ENCODE results near the gene XRCC2. TPM values are rescaled to one million over a fixed set of nuclear protein-coding genes. Genes with fewer than 3 reads are reported as not detected.

The XRCC2 gene
- total RNA-seq, 1 experiment from 2014 or later: 45.0 TPM

DNA sequence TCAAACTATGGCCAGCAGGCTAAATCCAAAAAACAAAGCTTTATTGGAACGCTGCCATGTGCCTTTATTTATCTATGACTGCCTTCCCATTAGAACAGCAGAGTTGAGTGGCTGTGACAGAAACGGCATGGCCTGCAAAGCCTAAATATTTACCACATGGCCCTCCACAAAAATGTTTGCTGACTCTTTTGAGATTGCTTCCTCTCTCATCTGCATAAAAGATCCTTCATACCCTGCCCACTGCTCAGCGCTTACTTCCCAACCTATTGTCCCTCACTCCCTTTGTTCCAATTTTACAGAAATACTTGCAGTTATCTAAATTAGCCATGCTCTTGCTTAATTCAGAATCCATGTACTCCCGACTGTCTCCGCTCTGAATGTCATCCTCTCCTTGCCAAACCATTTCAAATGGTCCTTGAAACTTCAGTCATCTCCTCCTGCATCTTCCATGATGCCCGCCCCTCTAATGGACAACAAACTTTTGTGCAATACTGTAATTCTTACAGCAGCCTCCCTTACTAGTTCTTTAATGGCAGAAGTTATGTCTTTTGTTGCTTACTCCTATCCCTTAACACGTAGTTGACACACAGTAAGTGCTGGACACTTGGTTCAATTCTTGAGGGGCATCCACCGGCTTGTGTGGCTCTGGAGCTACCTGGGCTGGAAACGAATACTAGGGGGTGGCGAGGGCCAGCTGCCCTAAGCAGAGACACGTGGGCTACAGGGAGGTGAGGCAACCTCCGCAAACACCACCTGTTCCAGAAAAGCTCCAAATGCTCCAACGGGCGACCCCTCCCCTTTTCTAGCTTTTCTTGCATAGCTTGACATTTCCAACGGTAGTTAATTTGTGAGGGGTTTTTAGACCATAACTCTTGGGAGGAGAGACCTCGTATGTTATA is 832 bp downstream of the XRCC2 start:
- peak; percentile 64 to 79 for DNase-seq

GRCh38 chr7:152673897-152674296 is 2.0 kb downstream of the XRCC2 start:
- Histone ChIP-seq H3K27me3 (no peaks in the 10 kb centered on the region), H3K4me1 (no peaks in the 10 kb centered on the region), H3K4me3 (no peak overlapping the region), H3K9me3 (replicated peaks) (no peaks in the 10 kb centered on the region), H3K36me3 (peaks cover 43% of the 10 kb centered on the region), H3K27ac (no peak overlapping the region)
- no peak for DNase-seq

More for the DNA sequence above, 832 bp downstream of the XRCC2 start:
- no peaks in the 10 kb centered on the region for H3K27me3 ChIP-seq
- H3K4me1 ChIP-seq: no peaks in the 10 kb centered on the region
- H3K27ac ChIP-seq: peak overlapping the region; percentile 90
- H3K4me3 ChIP-seq: peak overlapping the region; percentile 84
- H3K36me3 ChIP-seq: peaks cover 32% of the 10 kb centered on the region
- no peaks in the 10 kb centered on the region for H3K9me3 ChIP-seq (replicated peaks)

GRCh38 chr7:152672626-152673025 is 3.3 kb downstream of the XRCC2 start:
- Histone ChIP-seq H3K36me3 (peaks cover 55% of the 10 kb centered on the region), H3K27me3 (no peaks in the 10 kb centered on the region), H3K27ac (no peak overlapping the region), H3K4me3 (no peak overlapping the region), H3K9me3 (replicated peaks) (no peaks in the 10 kb centered on the region), H3K4me1 (no peaks in the 10 kb centered on the region)
- DNase-seq: no peak

GRCh38 chr7:152669758-152670157 is 6.2 kb downstream of the XRCC2 start:
- no peak overlapping the region for H3K27ac ChIP-seq
- H3K27me3 ChIP-seq: no peaks in the 10 kb centered on the region
- H3K4me3 ChIP-seq: no peak overlapping the region
- no peak for DNase-seq
- H3K9me3 ChIP-seq (replicated peaks): no peaks in the 10 kb centered on the region
- H3K4me1 ChIP-seq: no peaks in the 10 kb centered on the region
- H3K36me3 ChIP-seq: peaks cover 73% of the 10 kb centered on the region

GRCh38 chr7:152668975-152669374 is 7.0 kb downstream of the XRCC2 start:
- H3K4me1 ChIP-seq: no peaks in the 10 kb centered on the region
- peaks cover 72% of the 10 kb centered on the region for H3K36me3 ChIP-seq
- no peak overlapping the region for H3K27ac ChIP-seq
- DNase-seq: no peak
- H3K9me3 ChIP-seq (replicated peaks): no peaks in the 10 kb centered on the region
- H3K27me3 ChIP-seq: no peaks in the 10 kb centered on the region
- no peak overlapping the region for H3K4me3 ChIP-seq

DNA sequence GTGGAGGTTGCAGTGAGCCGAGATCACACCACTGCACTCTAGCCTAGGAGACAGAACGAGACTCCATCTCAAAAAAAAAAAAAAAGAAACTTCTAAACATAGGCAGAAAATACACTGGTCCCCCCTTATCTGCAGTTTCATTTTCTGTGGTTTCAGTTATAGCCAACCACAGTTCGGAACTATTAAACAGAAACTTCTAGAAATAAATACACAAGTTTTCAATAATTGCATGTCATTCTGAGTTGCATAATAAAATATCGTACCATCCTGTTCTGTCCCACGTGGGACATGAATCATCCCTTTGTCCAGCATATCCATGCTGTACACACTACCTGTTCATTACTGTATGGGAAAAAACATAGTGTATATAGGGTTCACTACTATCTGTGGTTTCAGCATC is 8.0 kb downstream of the XRCC2 start:
- Histone ChIP-seq H3K4me3 (no peak overlapping the region), H3K27me3 (no peaks in the 10 kb centered on the region), H3K27ac (no peak overlapping the region), H3K9me3 (replicated peaks) (no peaks in the 10 kb centered on the region), H3K4me1 (no peaks in the 10 kb centered on the region), H3K36me3 (peaks cover 63% of the 10 kb centered on the region)
- DNase-seq: no peak

GRCh38 chr7:152666078-152666477 is 9.9 kb downstream of the XRCC2 start:
- Histone ChIP-seq H3K9me3 (replicated peaks) (no peaks in the 10 kb centered on the region), H3K27me3 (no peaks in the 10 kb centered on the region), H3K27ac (no peak overlapping the region), H3K4me1 (no peaks in the 10 kb centered on the region), H3K4me3 (no peak overlapping the region), H3K36me3 (peaks cover 52% of the 10 kb centered on the region)
- DNase-seq: no peak

- Histone ChIP-seq H3K27ac (no peak overlapping the region), H3K27me3 (no peaks in the 10 kb centered on the region), H3K4me1 (no peaks in the 10 kb centered on the region), H3K36me3 (peaks cover 53% of the 10 kb centered on the region), H3K4me3 (no peak overlapping the region), H3K9me3 (replicated peaks) (no peaks in the 10 kb centered on the region)
- no peak for DNase-seq
These were observed 11.3 kb downstream of the XRCC2 start for GRCh38 chr7:152664636-152665035.

DNA sequence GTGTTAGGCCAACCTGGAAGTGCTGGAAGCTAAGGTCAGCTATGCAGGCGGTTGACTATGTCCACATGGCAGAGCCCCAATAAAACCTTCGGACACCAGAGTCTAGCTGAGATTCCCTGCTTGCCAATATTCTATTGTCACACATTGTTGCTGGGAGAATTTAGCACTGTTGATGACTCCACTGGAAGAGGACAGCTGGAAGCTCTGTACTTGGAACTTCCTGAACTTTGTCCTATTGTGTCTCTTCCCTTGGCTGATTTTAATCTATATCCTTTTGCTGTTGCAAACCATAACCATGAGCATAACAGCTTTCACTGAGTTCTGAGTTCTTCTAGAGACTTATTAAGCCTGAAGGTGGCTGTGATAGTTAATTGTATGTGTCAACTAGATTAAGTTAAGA is 12.0 kb downstream of the XRCC2 start:
- no peak for DNase-seq
- Histone ChIP-seq H3K4me1 (no peaks in the 10 kb centered on the region), H3K36me3 (peaks cover 53% of the 10 kb centered on the region), H3K27ac (no peak overlapping the region), H3K4me3 (no peak overlapping the region), H3K27me3 (no peaks in the 10 kb centered on the region), H3K9me3 (replicated peaks) (no peaks in the 10 kb centered on the region)

DNA sequence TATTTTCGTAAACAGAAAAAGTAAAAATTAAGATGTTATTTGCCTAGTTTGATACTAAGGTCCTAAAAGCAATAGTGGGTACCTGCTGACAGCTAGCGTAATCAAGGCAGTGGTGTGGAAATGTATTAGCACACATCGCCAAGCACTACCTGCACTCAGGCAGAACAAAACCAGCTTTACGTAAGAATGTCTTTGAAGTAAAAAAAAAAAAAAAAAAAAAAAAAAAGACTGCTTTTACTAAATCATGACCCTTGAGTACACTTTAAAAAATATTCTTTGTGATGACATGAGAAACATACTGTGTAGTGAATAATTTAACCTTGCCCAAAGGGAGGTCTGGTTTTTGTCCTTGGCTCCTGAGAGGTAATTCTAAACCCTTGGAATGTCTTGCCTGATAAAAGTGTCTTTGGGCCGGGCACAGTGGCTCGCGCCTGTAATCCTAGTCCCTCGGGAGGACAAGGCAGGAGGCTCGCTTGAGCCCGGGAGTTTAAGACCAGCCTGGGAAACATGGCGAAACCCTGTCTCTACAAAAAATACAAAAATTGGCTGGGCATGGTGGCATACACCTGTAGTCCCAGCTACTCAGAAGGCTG is 12.7 kb downstream of the XRCC2 start:
- Histone ChIP-seq H3K4me1 (no peaks in the 10 kb centered on the region), H3K4me3 (no peak overlapping the region), H3K9me3 (replicated peaks) (no peaks in the 10 kb centered on the region), H3K36me3 (peaks cover 53% of the 10 kb centered on the region), H3K27ac (no peak overlapping the region), H3K27me3 (no peaks in the 10 kb centered on the region)
- DNase-seq: no peak

- DNase-seq: no peak
- Histone ChIP-seq H3K9me3 (replicated peaks) (no peaks in the 10 kb centered on the region), H3K27me3 (no peaks in the 10 kb centered on the region), H3K27ac (no peak overlapping the region), H3K36me3 (peaks cover 44% of the 10 kb centered on the region), H3K4me1 (no peaks in the 10 kb centered on the region), H3K4me3 (no peak overlapping the region)
These were observed 14.5 kb downstream of the XRCC2 start for GRCh38 chr7:152661479-152661878.

GRCh38 chr7:152660021-152660420 is 15.9 kb downstream of the XRCC2 start:
- Histone ChIP-seq H3K27me3 (no peaks in the 10 kb centered on the region), H3K9me3 (replicated peaks) (no peaks in the 10 kb centered on the region), H3K4me3 (no peak overlapping the region), H3K36me3 (peaks cover 52% of the 10 kb centered on the region), H3K4me1 (no peaks in the 10 kb centered on the region), H3K27ac (no peak overlapping the region)
- DNase-seq: no peak

GRCh38 chr7:152654971-152655370 is 21.0 kb downstream of the XRCC2 start:
- Histone ChIP-seq H3K36me3 (peaks cover 64% of the 10 kb centered on the region), H3K9me3 (replicated peaks) (no peaks in the 10 kb centered on the region), H3K4me1 (no peaks in the 10 kb centered on the region), H3K27ac (no peak overlapping the region), H3K27me3 (no peaks in the 10 kb centered on the region), H3K4me3 (no peak overlapping the region)
- no peak for DNase-seq

- no peak for DNase-seq
- no peak overlapping the region for H3K4me3 ChIP-seq
- 0 out of 2 replicates have a peak, but pooled peaks cover 6% of the 10 kb centered on the region for H3K9me3 ChIP-seq (replicated peaks)
- peaks cover 80% of the 10 kb centered on the region for H3K36me3 ChIP-seq
- no peaks in the 10 kb centered on the region for H3K4me1 ChIP-seq
- no peak overlapping the region for H3K27ac ChIP-seq
- H3K27me3 ChIP-seq: no peaks in the 10 kb centered on the region
These were observed 26.7 kb downstream of the XRCC2 start for GRCh38 chr7:152649220-152649619.

DNA sequence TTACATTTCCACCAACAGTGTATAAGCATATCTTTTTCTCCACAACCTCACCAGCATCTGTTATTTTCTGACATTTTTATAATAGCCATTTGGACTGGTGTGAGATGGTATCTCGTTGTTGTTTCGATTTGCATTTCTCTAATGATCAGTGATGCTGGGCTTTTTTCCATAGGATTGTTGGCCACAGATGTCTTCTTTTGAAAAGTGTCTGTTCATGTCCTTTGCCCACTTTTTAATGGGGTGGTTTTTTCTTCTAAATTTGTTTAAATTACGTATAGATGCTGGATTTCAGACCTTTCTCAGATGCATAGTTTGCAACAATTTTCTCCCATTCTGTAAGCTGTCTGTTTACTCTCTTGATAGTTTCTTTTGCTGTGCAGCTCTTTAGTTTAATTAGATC is 28.9 kb downstream of the XRCC2 start:
- H3K4me3 ChIP-seq: no peak overlapping the region
- no peak for DNase-seq

More for the DNA sequence above, 28.9 kb downstream of the XRCC2 start:
- Histone ChIP-seq H3K9me3 (replicated peaks) (0 out of 2 replicates have a peak, but pooled peaks cover 6% of the 10 kb centered on the region), H3K27me3 (no peaks in the 10 kb centered on the region), H3K27ac (no peak overlapping the region), H3K4me1 (no peaks in the 10 kb centered on the region), H3K36me3 (peaks cover 75% of the 10 kb centered on the region)
